GM18909 (cell line): ENCODE results near the gene MED12L.

Experiments used
- ATAC-seq: cut with Tn5 transposase; IDR thresholded peaks from one replicate; pipeline ENCODE4 v1.9.1; 2021; ENCODE audit warnings: mild to moderate bottlenecking; ENCODE audit not compliant: unreplicated experiment, poor library complexity

MED12L gene

DNA sequence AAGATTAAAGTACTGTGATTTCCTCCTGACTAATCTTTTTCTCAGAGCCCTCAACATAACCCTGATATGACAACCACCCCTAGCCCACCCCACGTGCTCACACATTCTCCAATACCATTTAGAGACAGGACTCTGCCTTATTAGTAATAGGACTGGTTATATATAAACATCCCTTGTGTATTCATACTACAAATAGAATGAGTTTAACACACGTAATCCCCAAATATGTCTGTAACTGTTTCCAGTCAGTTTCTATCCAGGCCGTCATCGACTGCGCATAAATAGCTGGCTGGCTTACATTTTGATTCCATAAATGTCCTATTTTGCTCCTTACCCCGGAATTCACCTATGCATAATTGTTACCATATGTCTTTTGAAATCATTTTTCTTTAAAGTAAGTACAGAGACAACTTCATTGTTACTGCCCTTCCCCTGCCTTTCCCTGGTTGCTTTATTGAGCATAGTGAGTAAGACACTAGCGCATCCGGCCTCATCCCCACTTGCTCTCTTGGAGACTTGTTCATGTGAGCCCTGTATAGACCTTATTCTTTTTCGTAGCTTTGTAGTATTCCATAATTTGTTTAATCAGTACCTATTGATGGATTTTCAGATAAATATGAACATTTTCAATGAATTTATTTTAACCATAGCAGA lies 196.3 kb downstream of the MED12L start:
- no peak for ATAC-seq

DNA sequence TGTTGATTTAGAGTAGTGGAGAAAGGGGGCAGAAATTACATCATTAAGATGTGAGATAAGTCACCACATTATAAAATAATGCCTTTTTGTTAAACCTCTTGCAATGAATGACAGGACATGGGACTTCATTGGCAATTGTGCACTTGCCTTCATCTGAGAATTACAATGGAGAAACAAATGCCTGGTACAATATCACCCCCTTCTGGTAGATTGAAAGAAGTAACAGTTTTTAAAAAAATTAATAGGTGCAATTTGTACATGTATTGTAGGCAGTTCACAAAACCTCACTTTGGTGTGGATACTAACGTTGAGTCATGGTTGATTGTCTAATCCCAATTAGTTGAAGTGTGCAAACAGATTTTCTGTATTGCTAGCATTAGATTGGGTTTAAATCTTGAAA lies 197.5 kb downstream of the MED12L start:
- ATAC-seq = no peak

DNA sequence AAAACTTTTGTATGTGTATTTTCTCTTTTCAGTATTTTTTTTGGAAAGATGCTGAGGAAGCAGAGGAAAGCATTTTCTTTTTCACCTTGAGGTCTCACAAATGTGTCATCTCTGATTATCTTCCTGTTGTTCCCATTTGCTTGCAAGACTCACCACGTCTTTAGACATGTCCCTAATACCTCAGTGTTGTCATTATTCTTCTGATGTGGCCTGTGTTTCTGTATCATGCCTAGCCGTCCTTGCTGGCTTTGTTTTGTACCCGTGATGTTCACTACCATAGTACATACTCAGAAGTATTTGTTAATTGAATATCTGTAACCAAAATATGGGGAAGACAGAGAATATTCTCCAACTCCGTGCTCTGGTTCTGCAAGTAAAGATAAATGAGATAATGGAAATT lies 197.9 kb downstream of the MED12L start:
- ATAC-seq = no peak

DNA sequence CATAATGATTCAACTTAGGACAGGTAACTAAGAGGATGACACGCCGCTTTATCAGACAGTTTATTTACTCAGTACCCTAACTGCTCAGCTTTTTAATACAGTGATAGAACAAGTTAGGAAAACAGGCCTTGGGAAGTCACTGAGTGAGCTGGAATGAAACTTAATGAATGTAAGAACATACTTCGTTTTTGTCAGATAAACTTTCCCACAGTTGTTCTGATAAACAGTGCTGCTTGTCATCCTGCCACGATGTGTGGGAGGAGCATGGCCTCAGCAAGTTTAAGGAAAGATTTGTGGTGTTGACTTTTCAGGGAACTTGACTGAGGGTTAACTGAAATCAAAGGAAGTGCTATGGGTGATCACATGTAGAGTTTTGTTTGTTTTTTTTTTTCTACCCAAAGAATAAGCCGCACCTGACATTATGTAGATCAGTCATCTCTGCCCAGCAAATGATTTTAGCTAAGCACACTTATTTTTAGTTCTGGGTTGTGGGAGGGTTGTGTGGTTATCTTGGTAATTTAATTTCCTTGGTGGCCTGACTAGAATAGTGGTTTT lies 198.5 kb downstream of the MED12L start:
- ATAC-seq = no peak

DNA sequence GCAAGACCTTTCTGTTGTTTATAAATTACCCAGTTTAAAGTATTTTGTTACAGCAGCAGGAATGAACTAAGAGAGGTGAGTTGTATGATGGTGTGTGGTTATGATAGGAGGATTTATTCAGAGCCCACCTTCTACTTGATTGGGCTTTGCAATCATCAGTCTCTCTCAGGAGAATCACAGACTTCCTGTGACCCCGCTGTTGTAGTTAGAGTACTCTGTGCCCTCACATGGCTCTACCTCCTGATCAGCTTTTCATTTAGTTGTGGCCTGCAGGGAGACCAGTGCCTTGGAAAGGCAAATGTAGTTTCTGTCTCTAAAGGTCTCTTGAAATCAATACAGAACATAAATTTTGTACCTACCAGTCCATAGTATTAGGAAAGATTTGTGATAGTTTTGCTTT lies 200.5 kb downstream of the MED12L start:
- no peak for ATAC-seq

DNA sequence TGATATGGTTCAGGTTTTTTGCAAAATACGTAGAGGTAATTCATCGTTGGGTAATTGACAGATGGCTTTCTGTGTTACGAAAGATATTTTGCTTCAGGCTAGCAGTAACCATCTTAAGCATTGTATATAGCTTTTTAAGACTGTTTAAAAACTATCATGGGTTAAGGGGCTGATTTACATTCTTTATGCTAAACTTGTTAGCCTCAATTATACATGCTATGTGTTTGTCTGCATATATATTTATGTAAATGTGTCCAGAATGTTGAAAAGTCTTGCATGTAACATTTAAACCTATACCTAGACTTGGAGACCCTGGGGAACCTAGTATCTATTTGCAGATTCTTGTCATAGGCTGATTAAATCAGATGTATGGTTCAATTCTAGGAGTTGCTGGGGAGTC lies 204.0 kb downstream of the MED12L start:
- ATAC-seq = no peak

DNA sequence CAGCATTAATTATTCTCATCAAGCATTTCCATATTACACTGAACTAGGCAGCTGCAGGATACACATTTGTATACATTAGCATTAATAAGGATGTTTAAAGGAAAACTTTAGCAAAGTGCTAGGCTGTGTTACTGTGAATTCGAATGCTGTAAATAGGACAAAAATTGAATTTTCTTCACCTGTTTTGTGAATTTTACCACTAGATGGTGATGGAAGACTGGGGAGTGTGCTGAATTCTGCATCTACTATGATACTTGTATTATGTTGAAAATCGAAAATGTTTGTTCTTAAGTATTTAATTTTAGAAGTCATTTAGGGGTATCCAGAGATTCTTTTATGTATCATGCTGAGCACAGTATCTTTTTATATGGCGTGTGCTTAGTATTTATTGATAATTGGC lies 205.2 kb downstream of the MED12L start:
- ATAC-seq = no peak

DNA sequence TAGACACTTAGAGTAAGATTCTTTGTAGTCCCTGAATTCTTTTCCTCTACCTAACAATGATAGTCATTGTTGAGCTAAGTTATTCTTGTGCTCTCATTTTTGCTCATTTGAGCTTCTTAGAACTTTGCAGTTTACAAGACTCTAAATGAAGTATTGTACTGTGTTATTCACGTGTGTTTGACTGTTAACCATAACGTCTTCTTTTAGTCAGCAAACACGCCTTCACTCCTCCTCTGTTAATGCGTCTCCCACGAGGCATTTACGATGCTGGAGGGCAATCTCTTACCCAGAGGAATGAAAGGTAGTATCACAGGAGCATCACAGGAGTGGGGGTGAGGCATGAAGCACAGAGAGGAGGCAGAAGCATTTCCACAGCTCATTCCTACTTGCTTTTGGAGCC lies 207.7 kb downstream of the MED12L start:
- ATAC-seq = no peak

DNA sequence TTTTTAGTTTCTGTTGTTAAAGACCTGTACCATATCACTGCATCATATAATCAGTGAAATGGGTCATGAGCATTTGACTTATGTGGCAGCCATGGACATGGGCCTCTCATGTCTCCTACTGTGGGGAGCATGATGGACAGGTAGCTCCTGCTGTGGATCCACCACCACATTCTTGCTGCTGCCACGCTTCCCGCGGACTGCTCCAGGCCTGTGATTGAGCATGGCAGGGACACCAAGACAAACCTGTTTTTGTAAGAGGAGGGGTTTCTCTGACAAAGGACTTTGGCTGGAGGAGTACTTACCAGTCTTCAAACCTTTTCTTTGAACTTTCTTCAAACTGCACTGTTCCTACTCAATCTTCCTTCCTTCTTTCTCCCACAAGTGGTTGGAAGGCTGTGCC lies 210.8 kb downstream of the MED12L start:
- no peak for ATAC-seq

DNA sequence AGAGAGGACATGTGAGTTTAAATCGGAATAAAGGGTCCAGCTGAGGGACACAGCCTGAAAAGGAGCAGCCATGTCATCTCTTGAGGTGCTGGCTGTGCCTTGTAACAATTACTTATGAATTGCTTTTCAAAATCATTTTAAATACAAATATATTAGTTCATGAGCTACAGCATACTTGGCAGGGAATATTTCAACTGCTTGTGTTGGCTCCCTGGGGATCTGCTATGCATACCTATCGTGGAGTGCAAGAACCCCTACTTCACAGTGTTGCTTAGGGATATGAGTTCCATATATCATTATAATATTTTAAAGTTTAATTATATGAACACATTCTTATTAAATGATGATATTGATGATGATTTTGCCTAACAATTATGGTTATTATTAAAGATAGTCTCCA lies 212.0 kb downstream of the MED12L start:
- ATAC-seq = no peak

DNA sequence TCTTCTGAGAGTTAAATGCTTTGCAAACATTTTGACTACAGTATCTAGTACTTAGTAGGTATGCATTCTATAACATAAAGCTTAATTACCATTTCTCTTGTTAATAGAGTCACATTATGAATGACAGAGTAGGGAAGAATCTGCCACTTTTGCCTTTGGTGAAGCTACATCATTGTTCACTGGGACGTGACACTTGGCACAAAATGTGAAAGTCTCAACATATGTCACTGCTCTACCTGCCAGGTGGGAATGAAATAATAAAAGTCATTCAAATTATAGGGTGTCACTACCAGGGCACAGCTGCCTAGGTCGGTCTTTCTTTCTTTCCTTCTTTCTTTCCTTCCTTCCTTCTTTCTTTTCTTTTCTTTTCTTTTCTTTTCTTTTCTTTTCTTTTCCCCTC lies 213.5 kb downstream of the MED12L start:
- no peak for ATAC-seq

DNA sequence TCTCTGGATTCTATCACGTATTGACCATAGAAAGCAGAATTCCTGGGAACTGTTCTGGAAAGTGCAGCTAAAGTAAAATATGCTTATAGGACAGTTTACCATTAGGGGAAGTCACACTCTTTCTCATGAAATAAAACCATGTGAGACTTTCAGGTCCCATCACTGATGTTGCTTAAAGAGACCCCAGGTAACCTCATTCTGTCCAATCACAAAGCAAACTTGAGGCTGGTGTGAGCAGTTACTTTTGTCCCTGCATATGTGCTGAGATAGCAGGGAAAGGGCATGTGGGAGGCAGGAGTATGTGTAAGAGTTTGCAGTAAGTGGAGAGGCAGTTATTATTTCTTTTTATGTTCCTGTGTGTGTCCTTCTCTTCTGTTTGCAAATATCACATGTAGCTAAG lies 215.1 kb downstream of the MED12L start:
- ATAC-seq = no peak

DNA sequence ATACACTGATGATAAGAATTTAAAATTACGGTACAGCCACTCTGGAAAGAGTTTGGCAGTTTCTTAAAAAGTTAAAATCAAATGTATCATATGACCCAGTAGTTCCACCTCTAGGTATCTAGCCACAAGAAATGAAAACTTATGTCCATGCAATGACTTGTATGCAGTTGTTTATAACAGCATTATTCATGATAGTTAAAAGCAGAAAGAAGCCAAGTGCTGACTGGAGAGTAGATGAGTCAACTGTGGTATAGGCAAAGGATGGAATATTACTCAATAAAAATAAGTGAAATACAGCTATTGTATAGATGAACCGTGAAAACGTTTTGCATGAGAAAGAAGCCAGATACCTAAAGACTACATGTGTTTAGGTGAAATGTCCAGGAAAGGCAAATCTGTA lies 216.3 kb downstream of the MED12L start:
- ATAC-seq = no peak

DNA sequence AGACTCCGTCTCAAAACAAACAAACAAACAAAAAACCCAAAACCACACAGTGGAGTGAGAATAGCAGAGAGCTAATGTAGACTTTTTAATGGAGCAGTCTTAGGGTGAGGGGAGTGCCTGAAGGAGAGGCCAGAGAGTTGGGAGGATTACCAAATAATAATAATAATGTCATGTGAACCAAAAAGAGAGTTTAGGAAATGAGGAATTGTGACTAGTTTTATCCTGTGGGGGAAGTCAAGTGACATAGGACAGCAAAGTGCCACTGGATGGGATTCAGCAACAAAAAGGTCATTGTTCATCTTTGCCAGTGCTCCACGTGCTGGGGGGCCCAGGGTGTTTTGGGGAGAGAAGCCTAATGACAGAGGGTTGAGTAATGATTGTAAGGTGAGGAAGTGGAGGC lies 218.3 kb downstream of the MED12L start:
- ATAC-seq = no peak

DNA sequence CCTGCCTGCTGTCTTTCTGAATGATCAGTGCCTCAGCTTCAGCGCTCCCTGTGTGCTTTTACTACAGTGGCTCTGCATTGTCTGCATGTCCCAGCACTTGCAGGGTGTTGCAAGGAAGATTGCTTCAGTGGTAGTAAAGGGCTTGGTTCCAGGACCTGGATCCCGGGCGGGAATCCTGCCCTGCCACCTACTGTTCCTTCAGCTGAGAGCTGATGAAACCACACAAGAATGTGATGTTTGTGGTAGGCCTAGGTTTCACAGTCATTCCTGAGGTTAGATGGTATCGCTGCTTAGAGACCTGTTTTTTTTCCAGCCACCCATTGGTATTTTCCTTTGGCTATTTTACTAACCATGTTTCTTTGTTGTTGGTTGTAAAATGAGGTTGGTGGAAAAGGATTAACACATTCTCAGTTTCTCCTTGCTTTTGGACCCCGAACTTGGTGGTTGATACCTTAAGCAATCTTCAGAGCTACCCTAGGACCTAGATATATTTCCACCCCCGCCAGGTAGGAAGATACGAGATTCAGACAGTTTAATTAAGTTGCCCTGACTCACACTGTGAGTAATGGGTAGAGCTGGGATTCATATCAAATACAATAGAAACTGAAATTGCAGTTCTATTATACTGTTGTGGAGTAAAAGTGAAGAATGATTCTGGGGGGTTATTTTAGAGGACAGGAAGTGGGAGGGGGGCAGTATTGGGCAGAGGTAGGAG lies 219.8 kb downstream of the MED12L start:
- no peak for ATAC-seq

DNA sequence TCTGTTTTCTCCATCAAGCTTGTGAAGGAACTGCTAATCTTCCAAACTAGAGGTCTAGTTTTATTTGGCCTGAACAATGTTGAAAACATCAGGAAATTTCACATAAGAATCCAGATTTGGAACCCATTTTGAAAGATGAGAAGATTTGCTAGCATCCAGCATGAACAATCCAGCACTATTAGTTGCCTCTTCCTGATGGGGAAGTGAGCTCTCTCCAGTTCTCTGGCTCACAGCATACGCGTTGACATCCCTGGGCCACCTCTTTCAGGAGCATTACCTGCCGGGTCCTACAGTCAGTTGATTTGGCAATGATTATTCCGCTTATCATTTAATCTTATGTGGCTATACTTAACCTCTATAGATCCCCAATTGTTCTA lies 220.3 kb downstream of the MED12L start:
- ATAC-seq = no peak

DNA sequence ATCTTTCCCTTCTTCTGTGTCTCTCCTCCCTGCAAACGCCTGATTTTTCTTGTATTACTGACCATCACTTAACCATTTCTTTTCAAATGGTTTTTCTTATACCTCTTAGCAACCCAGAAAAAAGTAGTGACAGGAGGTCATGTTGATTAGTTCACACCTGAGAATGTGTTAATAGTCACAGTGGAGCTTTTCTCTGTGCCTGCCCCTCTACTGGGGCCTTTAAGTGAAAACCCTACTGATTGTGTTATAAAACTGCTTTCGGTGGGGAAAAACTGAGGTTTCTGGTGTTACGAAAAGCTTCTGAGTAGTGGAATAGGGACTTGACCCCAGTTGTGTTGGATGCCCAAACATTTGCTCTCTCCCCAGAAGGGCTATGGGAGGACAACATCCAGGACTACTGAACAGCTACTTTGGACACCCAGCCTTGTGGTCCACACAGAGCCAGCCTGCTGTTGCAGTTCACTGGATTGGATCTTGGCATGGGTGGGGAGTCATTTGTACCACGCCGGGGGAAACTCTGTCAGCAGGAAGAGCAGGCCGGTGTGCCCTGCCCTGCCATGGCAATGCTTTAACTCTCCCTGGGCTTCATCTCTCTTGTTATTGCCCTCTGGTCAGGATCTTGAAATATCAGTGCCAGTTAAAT lies 220.8 kb downstream of the MED12L start:
- ATAC-seq = no peak

DNA sequence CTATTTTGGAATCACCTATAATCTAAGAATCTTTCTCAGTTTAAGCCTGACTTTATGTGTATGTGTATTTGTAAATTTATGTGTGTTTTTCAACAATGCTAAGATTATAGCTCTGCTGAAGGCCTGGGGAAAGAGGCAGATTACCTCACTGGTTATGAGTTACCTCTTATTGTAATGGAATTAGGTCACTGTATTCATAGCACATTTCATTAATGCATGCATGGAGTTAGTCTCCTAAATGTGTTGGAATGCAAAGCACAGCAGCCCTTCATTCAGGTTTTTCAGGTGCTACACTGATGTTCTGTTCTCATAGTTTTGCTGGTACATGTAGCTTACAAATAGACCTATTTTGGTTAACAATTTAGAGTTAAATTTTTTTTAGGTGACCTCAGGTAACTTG lies 221.7 kb downstream of the MED12L start:
- no peak for ATAC-seq

DNA sequence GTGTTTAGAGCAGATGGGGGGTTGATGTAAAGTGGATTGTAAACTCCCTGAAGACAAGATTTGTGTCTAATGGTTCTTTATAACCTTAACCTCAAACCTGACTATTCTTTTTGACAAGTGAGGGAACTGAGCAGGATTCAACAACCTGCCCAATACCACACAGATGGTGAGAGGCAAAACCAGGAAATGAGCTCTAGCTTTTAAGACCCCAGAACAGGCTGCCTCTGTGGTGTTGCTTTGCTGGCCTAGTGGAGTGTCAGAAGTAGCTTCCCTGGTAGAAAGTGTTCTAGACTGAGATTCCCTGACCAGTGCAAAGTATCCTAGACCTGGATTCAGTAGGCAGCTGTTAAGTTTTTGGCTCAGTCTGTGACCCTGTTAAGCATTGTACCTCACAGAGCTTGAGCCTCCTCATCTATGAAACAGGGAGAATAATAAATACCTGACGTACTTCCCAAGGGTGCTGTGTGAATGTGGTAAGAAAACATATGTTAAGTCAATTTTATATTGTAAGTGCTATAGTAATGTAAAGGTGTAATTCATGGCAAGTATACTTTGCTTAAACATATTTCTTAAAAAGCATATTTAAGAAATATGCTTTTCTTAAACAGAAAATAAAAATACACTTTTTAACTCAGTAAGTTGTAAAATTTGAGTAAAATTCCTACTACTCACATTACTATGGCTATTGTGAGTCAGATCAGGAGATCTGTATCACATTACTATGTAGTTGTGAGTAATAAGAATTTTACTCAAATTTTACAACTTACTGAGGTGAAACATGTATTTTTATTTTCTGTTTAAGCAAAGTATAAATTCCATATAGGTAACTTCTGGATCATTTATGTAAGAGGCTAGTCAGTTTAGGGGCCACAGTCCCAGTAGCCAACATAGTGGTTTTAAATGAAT lies 222.4 kb downstream of the MED12L start:
- no peak for ATAC-seq

DNA sequence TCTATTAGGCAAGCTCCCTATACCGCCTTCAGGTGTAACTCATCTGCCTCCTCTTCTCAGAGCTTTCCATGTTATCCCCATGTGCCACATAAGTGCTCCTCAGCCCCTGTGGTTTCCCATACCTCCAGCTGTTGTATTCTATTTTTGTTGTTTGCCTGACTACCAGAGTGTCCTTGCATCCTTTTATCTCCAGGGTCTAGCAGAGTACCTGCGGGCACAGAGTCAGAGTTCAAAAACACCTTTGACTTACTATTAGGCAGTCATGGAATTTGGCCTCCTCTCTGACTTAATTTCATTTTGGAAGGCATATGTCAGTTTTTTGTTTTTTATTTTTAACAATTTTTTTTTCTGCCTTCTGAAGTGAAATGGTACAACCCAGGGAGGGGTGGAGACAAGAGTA lies 224.1 kb downstream of the MED12L start:
- ATAC-seq = no peak

DNA sequence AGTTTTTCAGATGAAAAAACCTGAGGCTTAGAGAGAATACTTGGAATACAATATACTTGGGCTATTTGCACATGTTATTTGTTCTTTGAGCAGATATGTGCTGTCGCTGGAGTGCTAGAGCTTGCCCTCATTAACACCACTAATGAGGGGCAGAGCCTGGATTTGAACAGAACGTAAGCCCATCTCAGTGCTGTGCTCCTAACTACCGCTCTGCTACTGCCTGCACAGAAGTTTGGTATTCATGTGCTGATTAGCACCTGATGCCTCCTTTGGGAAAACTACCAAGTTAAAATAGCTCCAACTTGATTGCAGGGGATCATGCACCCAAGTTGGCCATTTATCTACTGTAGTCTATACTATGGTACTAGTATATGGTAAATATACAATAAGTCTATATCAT lies 227.5 kb downstream of the MED12L start:
- ATAC-seq = no peak
